RWPE1 (cell line): ENCODE results near the gene LHFPL3.

Experiments
- CTCF ChIA-PET: fragments of 350-600 bp; sonication (Branson Sonifier 250); formaldehyde crosslinking; extraction: SDS; loops from one replicate; lab custom pipeline; 2021; lab: Yijun Ruan, JAX
- POLR2A ChIA-PET: fragments of 400-600 bp; formaldehyde crosslinking; extraction: SDS; loops from one replicate; lab custom pipeline; 2020; ENCODE audit warnings: antibody characterized with exemption; ENCODE audit not compliant: low non-redundant PET; lab: Yijun Ruan, JAX
- DNase-seq: peaks from one replicate; pipeline ENCODE4 v3.0.0; 2012; ENCODE audit warnings: low spot score
- H3K27ac ChIP-seq: fragments of 450-650 bp; 2 replicates; pipeline ENCODE4 v1.5.1; 2017
- CTCF ChIP-seq: fragments of 450-650 bp; conservative IDR thresholded peaks from 2 replicates; pipeline ENCODE4 v1.5.1; 2017; ENCODE audit warnings: low read depth, mild to moderate bottlenecking

The LHFPL3 gene

GRCh38 chr7:104862719-104863118 lies 534.3 kb downstream of the LHFPL3 start:
- ChIA-PET CTCF (interaction anchor here (0.6 kb wide), 3 partner anchors 15 to 725 kb away, joined by 3 read pairs; no protein-coding TSS in a partner anchor), POLR2A (no interaction called here)
- DNase-seq = no peak
- no peak overlapping the region for H3K27ac ChIP-seq
- TF ChIP-seq CTCF = no peak

- DNase-seq = no peak
- no peak overlapping the region for H3K27ac ChIP-seq
- no peak for TF ChIP-seq CTCF
- CTCF ChIA-PET = interaction anchor here (0.6 to 2.0 kb wide), 2 partner anchors 10 to 32 kb away, joined by 4 to 6 read pairs; no protein-coding TSS in a partner anchor
- POLR2A ChIA-PET = no interaction called here
Observed at GRCh38 chr7:104873401-104873800, 545.0 kb downstream of the LHFPL3 start.

GRCh38 chr7:104878577-104878976 lies 550.2 kb downstream of the LHFPL3 start:
- no peak overlapping the region for H3K27ac ChIP-seq
- ChIA-PET CTCF (no interaction called here), POLR2A (no interaction called here)
- no peak for TF ChIP-seq CTCF
- DNase-seq = no peak

- TF ChIP-seq CTCF = no peak
- DNase-seq = no peak
- H3K27ac ChIP-seq = no peak overlapping the region
- ChIA-PET POLR2A (no interaction called here), CTCF (interaction anchor here (0.6 to 2.0 kb wide), 12 partner anchors 10 to 1284 kb away, joined by 3 to 14 read pairs (median 3); no protein-coding TSS in a partner anchor)
Observed at GRCh38 chr7:104883248-104883717, 554.9 kb downstream of the LHFPL3 start.

- CTCF ChIA-PET = interaction anchor here (0.6 to 2.0 kb wide), 11 partner anchors 10 to 888 kb away, joined by 3 to 14 read pairs (median 3); no protein-coding TSS in a partner anchor
- POLR2A ChIA-PET = no interaction called here
- peak; percentile 91 for TF ChIP-seq CTCF
Observed at GRCh38 chr7:104883718-104884452, 555.5 kb downstream of the LHFPL3 start.

GRCh38 chr7:104886651-104887050 lies 558.2 kb downstream of the LHFPL3 start:
- no peak overlapping the region for H3K27ac ChIP-seq
- POLR2A ChIA-PET = no interaction called here
- CTCF ChIA-PET = interaction anchor here (0.6 kb wide), 1 partner anchor 1356 kb away, joined by 3 read pairs; no protein-coding TSS in a partner anchor
- DNase-seq = no peak
- no peak for TF ChIP-seq CTCF

More at GRCh38 chr7:104883718-104884452, 555.5 kb downstream of the LHFPL3 start:
- peak; percentile 80 for DNase-seq
- no peak overlapping the region for H3K27ac ChIP-seq
